Measurements from ENCODE around the gene DIAPH3. TPM values are rescaled to one million over a fixed set of nuclear protein-coding genes. Genes with fewer than 3 reads are reported as not detected.

DIAPH3 gene
- total RNA-seq, 4 donors from 2014 or later, result 0.31 to 2.0 (median 1.1) TPM

DNA sequence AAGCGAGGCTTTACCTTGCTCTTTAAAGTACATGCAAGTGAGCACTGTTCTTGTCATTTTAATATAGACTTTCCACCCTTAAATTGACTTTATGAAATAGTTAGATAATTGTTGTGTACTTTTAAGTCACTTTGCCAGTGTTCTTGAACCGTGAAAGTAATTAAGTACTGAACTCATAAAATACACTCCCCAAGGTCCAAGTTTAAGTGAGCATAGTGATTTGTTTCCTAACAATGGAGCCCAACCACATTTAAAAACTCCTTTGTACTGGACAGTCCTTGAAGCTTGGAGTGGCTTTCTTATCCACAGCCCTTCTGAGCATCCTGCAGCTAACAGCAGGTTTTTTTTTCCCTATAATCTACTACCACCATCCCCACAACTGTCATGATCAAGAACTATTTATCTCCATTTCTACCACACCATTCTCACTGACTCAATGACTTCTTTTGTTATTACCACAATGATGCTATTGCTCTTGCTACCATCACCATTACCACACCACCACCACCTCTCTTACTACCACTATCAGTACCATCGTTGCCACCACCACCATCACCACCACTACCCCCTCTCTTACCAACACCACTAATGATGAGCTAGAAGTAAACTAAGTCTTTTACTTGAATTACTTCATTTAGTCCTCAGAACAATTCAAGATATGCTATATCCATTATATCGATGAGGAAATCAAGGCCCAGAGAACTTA is 452.6 kb downstream of the DIAPH3 start:
- no peak for DNase-seq (ENCODE audit: low spot score)
- no peak for ATAC-seq (ENCODE audit: low FRiP score)
- TF ChIP-seq, protein P1, sequence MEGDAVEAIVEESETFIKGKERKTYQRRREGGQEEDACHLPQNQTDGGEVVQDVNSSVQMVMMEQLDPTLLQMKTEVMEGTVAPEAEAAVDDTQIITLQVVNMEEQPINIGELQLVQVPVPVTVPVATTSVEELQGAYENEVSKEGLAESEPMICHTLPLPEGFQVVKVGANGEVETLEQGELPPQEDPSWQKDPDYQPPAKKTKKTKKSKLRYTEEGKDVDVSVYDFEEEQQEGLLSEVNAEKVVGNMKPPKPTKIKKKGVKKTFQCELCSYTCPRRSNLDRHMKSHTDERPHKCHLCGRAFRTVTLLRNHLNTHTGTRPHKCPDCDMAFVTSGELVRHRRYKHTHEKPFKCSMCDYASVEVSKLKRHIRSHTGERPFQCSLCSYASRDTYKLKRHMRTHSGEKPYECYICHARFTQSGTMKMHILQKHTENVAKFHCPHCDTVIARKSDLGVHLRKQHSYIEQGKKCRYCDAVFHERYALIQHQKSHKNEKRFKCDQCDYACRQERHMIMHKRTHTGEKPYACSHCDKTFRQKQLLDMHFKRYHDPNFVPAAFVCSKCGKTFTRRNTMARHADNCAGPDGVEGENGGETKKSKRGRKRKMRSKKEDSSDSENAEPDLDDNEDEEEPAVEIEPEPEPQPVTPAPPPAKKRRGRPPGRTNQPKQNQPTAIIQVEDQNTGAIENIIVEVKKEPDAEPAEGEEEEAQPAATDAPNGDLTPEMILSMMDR (IDR thresholded peaks at IDR 0.05), result no peak

DNA sequence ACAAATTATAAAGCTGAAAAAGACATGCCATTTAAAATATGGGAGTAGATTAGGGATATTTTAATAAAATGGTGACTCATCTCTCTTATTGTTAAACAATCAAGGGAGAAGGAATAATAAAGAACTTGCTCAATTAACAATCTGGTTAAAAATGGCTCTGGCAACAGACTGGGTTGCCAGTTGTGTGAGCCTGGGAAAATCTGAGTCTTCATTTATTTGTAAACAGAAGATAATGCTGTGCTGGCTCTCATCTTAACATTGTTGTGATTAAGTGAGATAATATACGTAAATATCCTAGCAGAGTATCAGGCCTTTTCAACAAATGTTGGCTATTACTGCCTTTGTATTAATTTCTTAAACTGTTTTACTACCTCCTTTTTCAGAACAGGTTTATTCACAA is 453.3 kb downstream of the DIAPH3 start:
- ATAC-seq (ENCODE audit: low FRiP score) (no peak), DNase-seq (ENCODE audit: low spot score) (no peak)
- TF ChIP-seq, protein P1 (IDR thresholded peaks at IDR 0.05), result no peak

DNA sequence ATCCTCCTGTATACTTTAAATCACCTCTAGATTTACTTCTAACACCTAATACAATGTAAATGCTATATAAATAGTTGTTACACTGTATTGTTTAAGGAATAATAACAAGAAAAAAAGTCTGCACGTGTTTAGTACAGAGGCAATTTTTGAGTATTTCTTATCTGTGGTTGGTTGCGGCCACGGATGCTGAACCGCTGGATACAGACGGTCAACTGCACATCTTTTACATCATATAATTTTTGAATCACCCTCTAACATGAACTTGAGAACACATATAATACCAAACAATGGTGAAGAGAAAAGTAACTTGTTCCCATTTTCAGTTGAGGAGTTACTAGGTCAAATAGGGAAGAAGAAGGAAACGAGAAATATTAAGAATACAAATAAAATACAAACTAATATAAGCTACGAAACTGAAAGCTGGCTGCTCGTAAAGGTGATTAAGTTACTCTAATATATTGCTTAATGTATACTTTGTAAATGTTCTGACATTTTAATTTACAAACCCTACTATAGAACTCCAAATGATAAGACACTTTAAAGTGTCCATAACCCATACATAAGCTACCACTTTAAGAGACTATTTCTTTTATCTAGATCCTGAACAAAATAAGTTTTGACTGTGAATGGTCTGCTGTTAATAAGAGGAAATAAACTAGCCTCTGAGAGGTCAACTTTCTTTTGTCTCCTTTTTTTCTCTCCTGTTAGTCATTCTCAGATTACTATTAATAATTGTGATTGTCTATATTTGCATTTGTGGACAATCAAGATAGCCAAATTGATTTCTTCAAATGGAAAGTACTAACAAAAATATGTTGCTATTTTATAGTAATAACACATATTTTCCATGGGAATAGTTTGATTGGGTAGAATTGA is 457.4 kb downstream of the DIAPH3 start:
- DNase-seq (ENCODE audit: low spot score), result no peak
- TF ChIP-seq, protein P1 (IDR thresholded peaks at IDR 0.05), result no peak
- no peak for ATAC-seq (ENCODE audit: low FRiP score)

DNA sequence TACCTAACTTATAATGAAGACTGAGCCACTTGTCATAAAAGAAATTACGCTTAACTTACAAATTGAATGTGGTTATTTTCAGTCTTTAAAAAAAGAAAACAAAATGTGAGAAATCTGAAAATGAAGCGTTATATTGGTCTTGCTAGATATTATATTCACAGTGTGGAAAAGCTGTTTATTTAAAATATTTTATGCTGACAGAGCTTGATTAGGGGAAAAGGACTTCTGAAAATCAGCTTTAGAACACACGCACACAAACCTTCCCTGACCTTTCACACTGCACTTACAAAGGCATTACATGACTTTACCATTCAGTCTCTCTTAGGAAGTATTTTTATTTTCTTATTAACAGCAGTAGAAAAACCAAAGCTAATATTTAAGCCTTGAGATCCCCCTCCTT is 461.5 kb downstream of the DIAPH3 start:
- DNase-seq (ENCODE audit: low spot score), result no peak
- ATAC-seq (ENCODE audit: low FRiP score), result no peak
- TF ChIP-seq, protein P1 (IDR thresholded peaks at IDR 0.05), result no peak

DNA sequence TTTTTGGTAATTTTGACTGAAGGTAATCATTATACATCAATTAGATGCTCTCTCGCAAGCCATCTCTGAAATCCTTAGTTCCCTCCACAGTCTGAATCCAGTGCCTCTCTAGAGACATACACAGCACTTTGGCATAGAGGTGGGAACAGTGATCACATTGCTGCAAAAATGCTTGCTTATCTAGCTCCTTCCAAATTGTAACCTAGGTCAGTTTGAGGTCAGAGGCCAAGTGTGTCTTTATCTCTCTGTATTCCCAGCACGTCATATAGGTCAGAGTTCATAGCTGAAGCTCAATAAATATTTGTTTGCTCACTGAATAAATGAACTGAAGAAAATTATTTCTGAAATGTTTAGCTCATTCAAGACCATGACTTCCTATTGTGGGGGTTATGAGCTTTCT is 462.5 kb downstream of the DIAPH3 start:
- DNase-seq (ENCODE audit: low spot score) (no peak), ATAC-seq (ENCODE audit: low FRiP score) (no peak)
- TF ChIP-seq, protein P1 (IDR thresholded peaks at IDR 0.05), result no peak

DNA sequence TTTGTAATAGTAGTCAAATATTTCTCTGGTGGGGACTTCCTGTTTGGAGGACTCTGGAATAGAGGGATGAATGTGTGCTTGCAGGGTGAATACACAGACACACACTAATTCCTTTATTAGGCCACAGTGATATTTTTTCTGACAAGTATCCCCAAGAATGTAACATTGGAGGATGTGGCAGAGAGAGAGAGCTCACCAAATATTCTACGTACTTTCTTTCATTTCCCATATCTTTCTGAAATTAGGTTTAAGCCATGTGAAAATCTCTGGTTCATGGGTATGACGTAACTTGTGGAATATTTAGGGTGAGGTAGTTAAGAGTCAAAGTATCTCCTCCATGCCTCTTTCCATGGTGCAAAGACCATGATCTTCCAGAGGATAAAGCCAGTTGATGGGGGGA is 463.4 kb downstream of the DIAPH3 start:
- ATAC-seq (ENCODE audit: low FRiP score) (no peak), DNase-seq (ENCODE audit: low spot score) (no peak)
- TF ChIP-seq, protein P1 (IDR thresholded peaks at IDR 0.05), result no peak

Measured in omental fat pad (tissue), 4 donors.